LNCaP clone FGC (cell line): Measurements from ENCODE around the gene HOXC6.

Experiments
- DNase-seq: peaks from one replicate; pipeline ENCODE4 v3.0.0-alpha.2; 2011; ENCODE audit warnings: low read depth
- H3K4me3 ChIP-seq: 2 replicates; pipeline ENCODE4 v1.5.1; 2011; ENCODE audit warnings: mild to moderate bottlenecking, low read depth, low read length, control low read depth
- TF ChIP-seq, protein P1 (sequence below): IDR thresholded peaks from 2 replicates; pipeline ENCODE4 v1.5.1; 2012; ENCODE audit warnings: mild to moderate bottlenecking; ENCODE audit not compliant: control insufficient read depth, insufficient read depth; ENCODE audit errors: extremely low read depth

The HOXC6 gene

DNA sequence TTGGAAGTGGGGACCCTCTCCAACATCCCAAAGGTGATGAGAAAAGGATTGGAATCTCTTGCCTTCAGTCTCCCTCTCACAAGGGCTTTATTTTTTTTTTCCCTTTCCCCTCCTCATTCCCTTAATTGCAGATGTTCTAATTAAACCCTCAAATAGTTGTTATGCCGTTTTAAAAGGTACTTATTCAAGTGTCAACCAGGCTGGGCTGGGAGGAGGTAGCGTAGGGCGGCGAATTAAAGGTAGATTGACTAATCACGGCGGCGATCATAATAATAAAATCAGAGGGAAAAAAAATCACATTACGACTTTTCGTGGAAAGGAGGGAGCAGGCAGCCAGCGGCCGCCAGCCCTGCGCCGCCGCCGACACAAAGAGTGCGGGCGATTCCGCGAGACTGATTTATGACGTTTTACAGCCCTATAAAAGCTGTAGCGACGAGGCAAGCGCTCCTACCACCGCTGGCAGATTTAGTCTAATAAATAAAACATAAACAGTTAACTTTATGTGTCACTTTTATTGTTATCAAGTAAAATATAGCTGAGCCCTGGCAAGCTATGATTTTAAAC, 23.7 kb downstream of the HOXC6 start:
- no peak for DNase-seq
- peak overlapping the region; percentile 10; the same call in 1 of the 2 replicates for H3K4me3 ChIP-seq
- TF ChIP-seq, protein P1, sequence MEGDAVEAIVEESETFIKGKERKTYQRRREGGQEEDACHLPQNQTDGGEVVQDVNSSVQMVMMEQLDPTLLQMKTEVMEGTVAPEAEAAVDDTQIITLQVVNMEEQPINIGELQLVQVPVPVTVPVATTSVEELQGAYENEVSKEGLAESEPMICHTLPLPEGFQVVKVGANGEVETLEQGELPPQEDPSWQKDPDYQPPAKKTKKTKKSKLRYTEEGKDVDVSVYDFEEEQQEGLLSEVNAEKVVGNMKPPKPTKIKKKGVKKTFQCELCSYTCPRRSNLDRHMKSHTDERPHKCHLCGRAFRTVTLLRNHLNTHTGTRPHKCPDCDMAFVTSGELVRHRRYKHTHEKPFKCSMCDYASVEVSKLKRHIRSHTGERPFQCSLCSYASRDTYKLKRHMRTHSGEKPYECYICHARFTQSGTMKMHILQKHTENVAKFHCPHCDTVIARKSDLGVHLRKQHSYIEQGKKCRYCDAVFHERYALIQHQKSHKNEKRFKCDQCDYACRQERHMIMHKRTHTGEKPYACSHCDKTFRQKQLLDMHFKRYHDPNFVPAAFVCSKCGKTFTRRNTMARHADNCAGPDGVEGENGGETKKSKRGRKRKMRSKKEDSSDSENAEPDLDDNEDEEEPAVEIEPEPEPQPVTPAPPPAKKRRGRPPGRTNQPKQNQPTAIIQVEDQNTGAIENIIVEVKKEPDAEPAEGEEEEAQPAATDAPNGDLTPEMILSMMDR, result no peak

DNA sequence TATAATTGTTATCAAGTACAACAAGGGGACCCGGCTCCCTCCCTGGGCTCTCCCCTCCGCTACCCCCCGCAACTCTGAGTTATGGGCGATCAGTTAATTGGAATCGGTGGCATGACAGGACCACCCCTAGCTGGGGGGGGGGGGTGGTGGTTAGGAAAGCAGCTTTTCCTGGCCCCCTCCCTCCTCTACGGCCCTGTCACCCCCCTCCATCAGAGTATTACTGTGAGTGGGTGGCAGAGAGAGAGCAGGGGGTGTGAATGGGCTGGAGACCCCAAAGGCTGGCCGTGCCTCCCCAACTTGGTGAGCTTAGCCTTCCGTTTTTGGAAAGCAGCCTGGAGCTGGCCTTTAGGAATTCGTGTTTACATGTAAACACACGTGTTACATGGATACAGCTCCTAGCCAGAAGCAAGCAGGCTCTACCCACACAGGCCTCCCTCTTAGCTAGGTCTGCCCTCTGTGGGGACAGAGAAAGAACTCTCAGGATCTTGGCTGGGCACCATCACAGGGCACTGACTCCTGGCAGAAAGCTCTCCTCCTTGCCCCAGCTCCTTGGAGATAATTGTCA, 24.3 kb downstream of the HOXC6 start:
- H3K4me3 ChIP-seq, result peak overlapping the region; percentile 10; the same call in 1 of the 2 replicates
- DNase-seq, result no peak

DNA sequence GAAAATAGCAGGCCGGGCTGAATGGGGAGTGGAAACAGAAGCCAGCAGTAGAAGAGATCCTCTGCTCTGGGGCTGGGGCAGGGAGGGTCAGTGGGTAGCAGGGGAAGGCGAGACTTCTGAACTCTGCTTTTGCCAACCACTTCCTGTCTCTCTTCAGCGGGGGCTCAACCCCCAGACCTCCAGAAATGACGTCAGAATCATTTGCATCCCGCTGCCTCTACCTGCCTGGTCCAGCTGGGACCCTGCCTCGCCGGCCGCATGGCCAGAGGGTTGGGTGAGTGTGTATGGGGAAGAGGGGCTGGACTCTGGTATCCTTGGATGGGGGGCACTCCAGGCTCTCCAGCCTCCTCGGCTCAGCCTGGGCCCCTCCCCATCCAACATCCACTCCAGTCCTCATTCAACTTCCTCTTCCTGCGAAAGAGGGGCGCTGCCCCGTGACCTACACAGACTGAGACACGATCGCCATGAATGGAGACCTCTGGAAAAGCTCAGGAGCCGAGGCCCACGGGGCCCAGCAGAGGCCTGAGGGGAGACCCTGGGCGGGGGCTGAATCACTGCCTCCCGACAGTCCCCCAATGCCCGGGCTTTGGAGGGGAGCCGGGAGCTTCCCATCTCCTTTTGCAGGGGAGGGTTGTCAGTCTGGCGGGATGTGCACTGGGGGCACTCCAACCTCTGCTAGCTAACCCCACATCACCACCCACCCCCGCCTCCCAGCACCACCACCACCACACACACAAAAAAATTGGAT, 24.9 kb downstream of the HOXC6 start:
- H3K4me3 ChIP-seq, result no peak overlapping the region
- DNase-seq, result no peak
- TF ChIP-seq, protein P1, result no peak

More for the DNA sequence above, 24.3 kb downstream of the HOXC6 start:
- TF ChIP-seq, protein P1, result peak; percentile 11; the same call in 1 of the 2 replicates

DNA sequence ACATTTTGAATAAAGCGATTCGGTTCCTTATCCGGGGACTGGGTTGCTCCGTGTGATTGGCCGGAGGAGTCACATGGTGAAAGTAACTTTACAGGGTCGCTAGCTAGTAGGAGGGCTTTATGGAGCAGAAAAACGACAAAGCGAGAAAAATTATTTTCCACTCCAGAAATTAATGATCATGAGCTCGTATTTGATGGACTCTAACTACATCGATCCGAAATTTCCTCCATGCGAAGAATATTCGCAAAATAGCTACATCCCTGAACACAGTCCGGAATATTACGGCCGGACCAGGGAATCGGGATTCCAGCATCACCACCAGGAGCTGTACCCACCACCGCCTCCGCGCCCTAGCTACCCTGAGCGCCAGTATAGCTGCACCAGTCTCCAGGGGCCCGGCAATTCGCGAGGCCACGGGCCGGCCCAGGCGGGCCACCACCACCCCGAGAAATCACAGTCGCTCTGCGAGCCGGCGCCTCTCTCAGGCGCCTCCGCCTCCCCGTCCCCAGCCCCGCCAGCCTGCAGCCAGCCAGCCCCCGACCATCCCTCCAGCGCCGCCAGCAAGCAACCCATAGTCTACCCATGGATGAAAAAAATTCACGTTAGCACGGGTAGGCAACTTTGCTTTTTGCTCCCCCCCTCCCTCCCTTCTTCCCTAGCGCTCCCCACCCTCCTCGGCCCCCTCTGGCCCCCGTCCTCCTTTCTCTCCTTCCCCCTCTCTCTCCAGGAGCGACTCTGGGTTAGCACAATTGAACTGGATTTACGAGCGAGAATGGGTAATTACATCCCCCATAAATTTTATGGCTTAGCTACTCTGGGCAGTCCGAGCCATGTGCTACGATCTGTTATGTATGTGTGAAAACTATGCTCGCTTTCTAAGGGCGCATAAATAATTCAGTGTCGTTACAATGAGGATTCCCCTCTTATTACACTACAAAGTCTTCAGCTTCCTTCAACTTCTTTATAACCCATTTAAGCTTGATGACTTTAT, 25.8 kb downstream of the HOXC6 start, which contains the start of gene HOXC4:
Gene HOXC4 (plus strand): TSS at position 85 of the 991 bp plus-strand sequence. CDS start 88 bp downstream, at position 173.
- TF ChIP-seq, protein P1, result no peak
- H3K4me3 ChIP-seq, result no peak within 1 kb of the TSS
- no peak for DNase-seq

DNA sequence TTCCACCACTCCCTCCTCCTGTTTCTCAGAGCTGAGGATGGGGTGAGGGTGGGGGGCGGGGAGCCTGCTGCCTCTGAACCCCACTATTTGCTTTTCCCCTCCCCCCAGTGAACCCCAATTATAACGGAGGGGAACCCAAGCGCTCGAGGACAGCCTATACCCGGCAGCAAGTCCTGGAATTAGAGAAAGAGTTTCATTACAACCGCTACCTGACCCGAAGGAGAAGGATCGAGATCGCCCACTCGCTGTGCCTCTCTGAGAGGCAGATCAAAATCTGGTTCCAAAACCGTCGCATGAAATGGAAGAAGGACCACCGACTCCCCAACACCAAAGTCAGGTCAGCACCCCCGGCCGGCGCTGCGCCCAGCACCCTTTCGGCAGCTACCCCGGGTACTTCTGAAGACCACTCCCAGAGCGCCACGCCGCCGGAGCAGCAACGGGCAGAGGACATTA, 26.5 kb downstream of the HOXC6 start:
- no peak for DNase-seq
- TF ChIP-seq, protein P1, result no peak
- no peak overlapping the region for H3K4me3 ChIP-seq

DNA sequence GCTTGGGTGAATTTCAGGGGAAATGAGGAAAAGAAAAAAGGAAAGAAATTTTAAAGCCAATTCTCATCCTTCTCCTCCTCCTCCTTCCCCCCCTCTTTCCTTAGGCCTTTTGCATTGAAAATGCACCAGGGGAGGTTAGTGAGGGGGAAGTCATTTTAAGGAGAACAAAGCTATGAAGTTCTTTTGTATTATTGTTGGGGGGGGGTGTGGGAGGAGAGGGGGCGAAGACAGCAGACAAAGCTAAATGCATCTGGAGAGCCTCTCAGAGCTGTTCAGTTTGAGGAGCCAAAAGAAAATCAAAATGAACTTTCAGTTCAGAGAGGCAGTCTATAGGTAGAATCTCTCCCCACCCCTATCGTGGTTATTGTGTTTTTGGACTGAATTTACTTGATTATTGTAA, 27.3 kb downstream of the HOXC6 start:
- H3K4me3 ChIP-seq, result no peak overlapping the region
- DNase-seq, result no peak
- TF ChIP-seq, protein P1, result no peak
